SK-N-SH (cell line): ENCODE measurements around the gene THSD4. TPM values are rescaled to one million over a fixed set of nuclear protein-coding genes. Genes with fewer than 3 reads are reported as not detected.

ENCODE experiments used
- CTCF ChIA-PET: fragments of 300-600, 350-600 bp; formaldehyde crosslinking; extraction: SDS; loops from one replicate; lab custom pipeline; 2021; lab: Yijun Ruan, JAX
- POLR2A ChIA-PET: fragments of 350-600 bp; sonication (Branson Sonifier 250); formaldehyde crosslinking; extraction: SDS; loops from one replicate; lab custom pipeline; 2020; ENCODE audit warnings: antibody characterized with exemption, inconsistent platforms; lab: Yijun Ruan, JAX
- DNase-seq: peaks from one replicate; pipeline ENCODE4 v3.0.0; 2012
- H2AFZ ChIP-seq: fragments of 200-600 bp; sonication (generic); 2 replicates; pipeline ENCODE4 v1.8.1; 2016; ENCODE audit warnings: antibody characterized with exemption, mild to moderate bottlenecking, low read depth
- H3F3A ChIP-seq: fragments of 200-600 bp; sonication (generic); replicated peaks from 2 replicates; pipeline ENCODE3; 2016; ENCODE audit warnings: antibody characterized with exemption, mild to moderate bottlenecking; ENCODE audit not compliant: insufficient read depth
- H3K27ac ChIP-seq, 2 experiments: fragments of 200-500 bp in 1 of 2; fragments of 200-600 bp in 1 of 2; sonication (Bioruptor generic) in 1 of 2; sonication (generic), shearing (Covaris generic) in 1 of 2; 2 replicates each; pipeline versions ENCODE4 v1.5.1 to v1.6.1; 2014 to 2016; ENCODE audit warnings: low read depth in 2 of 2, inconsistent platforms in 1 of 2, low read length in 1 of 2, mild to moderate bottlenecking in 1 of 2, mixed read lengths in 1 of 2
- H3K27me3 ChIP-seq: fragments of 200-600 bp; sonication (generic), shearing (Covaris generic); 2 replicates; pipeline ENCODE4 v1.6.1; 2016; ENCODE audit warnings: mixed run types; ENCODE audit not compliant: insufficient read depth
- H3K36me3 ChIP-seq, 2 experiments: fragments of 200-500 bp in 1 of 2; fragments of 200-600 bp in 1 of 2; sonication (Bioruptor generic) in 1 of 2; sonication (generic) in 1 of 2; replicated peaks in 1 of 2; 2 replicates each; pipeline versions ENCODE3 to v1.5.1; 2014 to 2016; ENCODE audit warnings: low read length in 1 of 2, mild to moderate bottlenecking in 1 of 2; ENCODE audit not compliant: insufficient read depth in 2 of 2, control insufficient read depth in 1 of 2
- H3K4me1 ChIP-seq, 2 experiments: fragments of 200-500 bp in 1 of 2; fragments of 200-600 bp in 1 of 2; sonication (Bioruptor generic) in 1 of 2; sonication (generic), shearing (Covaris generic) in 1 of 2; 2 replicates each; pipeline versions ENCODE4 v1.5.1 to v1.6.1; 2014 to 2016; ENCODE audit warnings: low read depth in 1 of 2, low read length in 1 of 2, mixed run types in 1 of 2; ENCODE audit not compliant: insufficient read depth in 2 of 2, control insufficient read depth in 1 of 2
- H3K4me2 ChIP-seq: fragments of 200-600 bp; sonication (generic), shearing (Covaris generic); 2 replicates; pipeline ENCODE4 v1.6.1; 2017; ENCODE audit warnings: mixed run types
- H3K4me3 ChIP-seq, 2 experiments: fragments of 200-500 bp in 1 of 2; fragments of 200-600 bp in 1 of 2; sonication (Bioruptor generic) in 1 of 2; sonication (generic), shearing (Covaris generic) in 1 of 2; 2 replicates each; pipeline versions ENCODE4 v1.5.1 to v1.8.1; 2014 to 2016; ENCODE audit warnings: low read depth in 2 of 2, inconsistent platforms in 1 of 2, low read length in 1 of 2, mild to moderate bottlenecking in 1 of 2, mixed read lengths in 1 of 2, moderate library complexity in 1 of 2
- H3K79me2 ChIP-seq: fragments of 200-600 bp; sonication (generic); 2 replicates; pipeline ENCODE4 v1.8.1; 2017; ENCODE audit warnings: mild to moderate bottlenecking; ENCODE audit not compliant: insufficient read depth
- H3K9ac ChIP-seq: fragments of 200-600 bp; sonication (generic); 2 replicates; pipeline ENCODE4 v1.6.1; 2017; ENCODE audit warnings: mixed run types
- H3K9me2 ChIP-seq: fragments of 200-600 bp; sonication (generic); 2 replicates; pipeline ENCODE4 v1.6.1; 2017; ENCODE audit warnings: mixed run types
- H3K9me3 ChIP-seq: fragments of 200-600 bp; sonication (generic); 2 replicates; pipeline ENCODE4 v1.6.1; 2017; ENCODE audit warnings: mixed run types, mild to moderate bottlenecking, moderate library complexity
- H4K20me1 ChIP-seq: fragments of 200-600 bp; sonication (generic); 2 replicates; pipeline ENCODE4 v1.6.1; 2017; ENCODE audit warnings: mild to moderate bottlenecking, mixed run types; ENCODE audit not compliant: insufficient read depth
- EP300 ChIP-seq, 2 experiments: IDR thresholded peaks; 2 replicates each; pipeline versions ENCODE4 v1.4.0 to v1.6.1; 2012; ENCODE audit warnings: borderline replicate concordance in 1 of 2, low read depth in 1 of 2, low read length in 1 of 2
- EZH2phosphoT487 ChIP-seq: fragments of 200-600 bp; sonication (generic); IDR thresholded peaks from 2 replicates; pipeline ENCODE4 v1.6.1; 2017; ENCODE audit warnings: low read depth, mixed run types, mild to moderate bottlenecking, antibody characterized with exemption, moderate library complexity, borderline replicate concordance
- FOSL2 ChIP-seq: IDR thresholded peaks from 2 replicates; pipeline ENCODE4 v1.4.0; 2012; ENCODE audit warnings: low read depth, mild to moderate bottlenecking, moderate library complexity, borderline replicate concordance
- FOXJ3 ChIP-seq: sonication (generic); formaldehyde crosslinking; IDR thresholded peaks from 2 replicates; pipeline ENCODE4 v1.5.1; 2020; ENCODE audit warnings: mild to moderate bottlenecking, missing genetic modification reagents
- GABPA ChIP-seq: IDR thresholded peaks from 2 replicates; pipeline ENCODE4 v1.4.0; 2012; ENCODE audit warnings: low read depth, mild to moderate bottlenecking
- GATA2 ChIP-seq: sonication (generic); formaldehyde crosslinking; IDR thresholded peaks from 2 replicates; pipeline ENCODE4 v1.5.0; 2020; ENCODE audit warnings: mild to moderate bottlenecking, missing genetic modification reagents
- JUND ChIP-seq: IDR thresholded peaks from 2 replicates; pipeline ENCODE4 v1.4.0; 2012
- NFIC ChIP-seq: IDR thresholded peaks from 2 replicates; pipeline ENCODE4 v1.4.0; 2012; ENCODE audit warnings: borderline replicate concordance
- NRF1 ChIP-seq: IDR thresholded peaks from 2 replicates; pipeline ENCODE4 v1.6.1; 2012; ENCODE audit warnings: low read depth, mild to moderate bottlenecking, low read length
- POLR2AphosphoS5 ChIP-seq: IDR thresholded peaks from 2 replicates; pipeline ENCODE4 v1.6.1; 2012; ENCODE audit warnings: low read depth, low read length
- RFX5 ChIP-seq: IDR thresholded peaks from 2 replicates; pipeline ENCODE4 v1.6.1; 2012; ENCODE audit warnings: mild to moderate bottlenecking, improper control_type of control experiment, low read length
- SMC3 ChIP-seq: IDR thresholded peaks from 2 replicates; pipeline ENCODE4 v1.6.1; 2012; ENCODE audit warnings: low read depth, low read length, improper control_type of control experiment
- TAF1 ChIP-seq: IDR thresholded peaks from 2 replicates; pipeline ENCODE4 v1.6.1; 2012; ENCODE audit warnings: low read depth, mild to moderate bottlenecking, low read length, moderate library complexity, borderline replicate concordance
- TCF12 ChIP-seq: IDR thresholded peaks from 2 replicates; pipeline ENCODE4 v1.4.0; 2012
- TEAD4 ChIP-seq: IDR thresholded peaks from 2 replicates; pipeline ENCODE4 v1.4.0; 2012; ENCODE audit warnings: mild to moderate bottlenecking, borderline replicate concordance; ENCODE audit not compliant: insufficient read depth
- YY1 ChIP-seq: IDR thresholded peaks from 2 replicates; pipeline ENCODE4 v1.4.0; 2012; ENCODE audit warnings: low read depth, mild to moderate bottlenecking
- WGBS: methylation state at CpG from one replicate; pipeline ENCODE4 v1.1.6; 2017; ENCODE audit warnings: low lambda C conversion rate; 5-methylcytosine and 5-hydroxymethylcytosine counted together
- polyA plus RNA-seq, 3 experiments: library from polyadenylated mRNA; depleted of rRNA; stranded (reverse); fragments of >200 nt; gene quantifications; 2 replicates each; pipeline ENCODE4 v1.2.3, GENCODE V29; 2012
- TF ChIP-seq, protein P1 (sequence below): IDR thresholded peaks from 2 replicates; pipeline ENCODE4 v1.6.1; 2012; ENCODE audit warnings: mild to moderate bottlenecking, low read depth, low read length, moderate library complexity
- TF ChIP-seq, protein P2 (sequence below): fragments of 150-350 bp; IDR thresholded peaks from 2 replicates; pipeline ENCODE4 v1.6.1; 2017; ENCODE audit warnings: antibody characterized with exemption, low read length, low read depth, borderline replicate concordance
- TF ChIP-seq, protein P3 (sequence below): fragments of 200-600 bp; sonication (generic); IDR thresholded peaks from 2 replicates; pipeline ENCODE4 v1.6.1; 2017; ENCODE audit warnings: antibody characterized with exemption, mild to moderate bottlenecking, moderate library complexity

THSD4 gene
- polyA plus RNA-seq, 1 of the 3 experiments (the other 2 are of a cell fraction) = 79.1 TPM

DNA sequence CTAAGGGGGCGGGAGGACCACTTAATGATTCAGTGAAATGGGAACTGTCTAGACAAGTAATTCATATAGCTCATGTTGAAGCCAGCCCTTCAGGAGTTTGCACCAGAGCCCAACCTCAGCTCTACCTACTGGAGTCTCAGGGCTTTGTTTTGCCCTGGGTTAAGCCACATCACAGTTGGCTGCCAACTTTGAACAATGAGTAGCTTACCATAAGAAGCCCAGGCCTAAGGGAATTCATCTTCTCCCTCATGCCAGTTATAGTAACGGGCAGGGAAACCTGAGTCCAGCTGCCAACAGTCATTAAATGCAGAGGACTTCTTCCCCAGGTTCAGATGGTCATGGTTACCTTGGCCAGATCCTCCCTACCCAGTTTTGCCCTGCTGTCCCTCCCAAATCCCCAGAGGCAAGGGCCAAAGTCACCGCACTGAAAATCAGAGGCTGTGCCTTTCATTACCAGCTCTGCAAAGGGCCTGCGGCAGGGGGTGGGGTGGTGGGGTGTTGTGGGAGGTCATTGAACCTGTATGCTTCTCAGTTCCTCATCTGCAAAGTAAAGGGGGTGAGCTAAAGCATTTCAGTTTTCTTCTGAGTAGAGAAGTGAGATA, 392.9 kb downstream of the THSD4 start:
- Histone ChIP-seq H3K27ac (no peak overlapping the region), H3K4me1 (no peaks in the 10 kb centered on the region), H3K79me2 (no peaks in the 10 kb centered on the region), H3K9ac (no peak overlapping the region), H3K4me3 (no peak overlapping the region), H2AFZ (no peak overlapping the region), H3K9me3 (no peaks in the 10 kb centered on the region), H3K9me2 (no peaks in the 10 kb centered on the region), H3K4me2 (no peak overlapping the region), H3F3A (no peaks in the 10 kb centered on the region), H3K27me3 (no peaks in the 10 kb centered on the region), H3K36me3 (no peaks in the 10 kb centered on the region), H4K20me1 (no peaks in the 10 kb centered on the region)
- WGBS = 85% methylated on average over 4 of the region's 4 CpGs
- no peak for DNase-seq
- POLR2A ChIA-PET = no interaction called here
- no peak for TF ChIP-seq EZH2phosphoT487
- CTCF ChIA-PET = interaction anchor here (0.9 kb wide), 1 partner anchor 59 kb away, joined by 4 read pairs; no protein-coding TSS in a partner anchor

DNA sequence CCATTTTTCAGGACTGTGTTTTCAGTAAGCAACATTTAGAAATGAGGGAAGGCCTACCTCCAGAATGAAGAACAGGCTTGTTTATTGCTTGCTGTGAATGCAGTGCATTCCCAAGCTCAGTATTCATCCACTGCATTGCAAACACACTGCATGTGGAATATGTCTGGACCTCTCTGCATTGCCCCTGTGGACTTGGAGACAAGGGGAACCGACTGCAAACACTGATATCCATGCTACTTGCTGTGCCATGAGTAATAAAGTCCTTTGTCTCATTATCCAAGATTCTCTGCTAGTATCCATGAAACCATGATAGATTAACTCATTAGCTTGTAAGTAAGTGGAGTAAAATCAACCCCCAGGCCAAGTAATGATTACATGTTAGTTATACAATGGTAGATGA, 393.9 kb downstream of the THSD4 start:
- ChIA-PET POLR2A (no interaction called here), CTCF (interaction anchor here (0.9 kb wide), 1 partner anchor 60 kb away, joined by 4 read pairs; no protein-coding TSS in a partner anchor)
- WGBS = 80% methylated on average over 1 of the region's 1 CpG
- Histone ChIP-seq H3K79me2 (no peaks in the 10 kb centered on the region), H4K20me1 (no peaks in the 10 kb centered on the region), H3K27me3 (no peaks in the 10 kb centered on the region), H3K27ac (no peak overlapping the region), H3K9ac (no peak overlapping the region), H3K36me3 (no peaks in the 10 kb centered on the region), H3K4me2 (no peak overlapping the region), H3K4me1 (no peaks in the 10 kb centered on the region), H3F3A (no peaks in the 10 kb centered on the region), H3K9me2 (no peaks in the 10 kb centered on the region), H2AFZ (no peak overlapping the region), H3K9me3 (no peaks in the 10 kb centered on the region), H3K4me3 (no peak overlapping the region)
- no peak for TF ChIP-seq TCF12
- no peak for TF ChIP-seq RFX5
- TF ChIP-seq GATA2 (CRISPR knock-in tag) = no peak
- no peak for TF ChIP-seq TEAD4
- TF ChIP-seq EZH2phosphoT487 = no peak
- TF ChIP-seq, protein P1, sequence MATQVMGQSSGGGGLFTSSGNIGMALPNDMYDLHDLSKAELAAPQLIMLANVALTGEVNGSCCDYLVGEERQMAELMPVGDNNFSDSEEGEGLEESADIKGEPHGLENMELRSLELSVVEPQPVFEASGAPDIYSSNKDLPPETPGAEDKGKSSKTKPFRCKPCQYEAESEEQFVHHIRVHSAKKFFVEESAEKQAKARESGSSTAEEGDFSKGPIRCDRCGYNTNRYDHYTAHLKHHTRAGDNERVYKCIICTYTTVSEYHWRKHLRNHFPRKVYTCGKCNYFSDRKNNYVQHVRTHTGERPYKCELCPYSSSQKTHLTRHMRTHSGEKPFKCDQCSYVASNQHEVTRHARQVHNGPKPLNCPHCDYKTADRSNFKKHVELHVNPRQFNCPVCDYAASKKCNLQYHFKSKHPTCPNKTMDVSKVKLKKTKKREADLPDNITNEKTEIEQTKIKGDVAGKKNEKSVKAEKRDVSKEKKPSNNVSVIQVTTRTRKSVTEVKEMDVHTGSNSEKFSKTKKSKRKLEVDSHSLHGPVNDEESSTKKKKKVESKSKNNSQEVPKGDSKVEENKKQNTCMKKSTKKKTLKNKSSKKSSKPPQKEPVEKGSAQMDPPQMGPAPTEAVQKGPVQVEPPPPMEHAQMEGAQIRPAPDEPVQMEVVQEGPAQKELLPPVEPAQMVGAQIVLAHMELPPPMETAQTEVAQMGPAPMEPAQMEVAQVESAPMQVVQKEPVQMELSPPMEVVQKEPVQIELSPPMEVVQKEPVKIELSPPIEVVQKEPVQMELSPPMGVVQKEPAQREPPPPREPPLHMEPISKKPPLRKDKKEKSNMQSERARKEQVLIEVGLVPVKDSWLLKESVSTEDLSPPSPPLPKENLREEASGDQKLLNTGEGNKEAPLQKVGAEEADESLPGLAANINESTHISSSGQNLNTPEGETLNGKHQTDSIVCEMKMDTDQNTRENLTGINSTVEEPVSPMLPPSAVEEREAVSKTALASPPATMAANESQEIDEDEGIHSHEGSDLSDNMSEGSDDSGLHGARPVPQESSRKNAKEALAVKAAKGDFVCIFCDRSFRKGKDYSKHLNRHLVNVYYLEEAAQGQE = no peak
- no peak for TF ChIP-seq POLR2AphosphoS5
- no peak for TF ChIP-seq FOSL2
- TF ChIP-seq NRF1 = no peak
- no peak for TF ChIP-seq TAF1
- TF ChIP-seq JUND = no peak
- TF ChIP-seq NFIC = no peak
- TF ChIP-seq YY1 = no peak
- TF ChIP-seq, protein P2, sequence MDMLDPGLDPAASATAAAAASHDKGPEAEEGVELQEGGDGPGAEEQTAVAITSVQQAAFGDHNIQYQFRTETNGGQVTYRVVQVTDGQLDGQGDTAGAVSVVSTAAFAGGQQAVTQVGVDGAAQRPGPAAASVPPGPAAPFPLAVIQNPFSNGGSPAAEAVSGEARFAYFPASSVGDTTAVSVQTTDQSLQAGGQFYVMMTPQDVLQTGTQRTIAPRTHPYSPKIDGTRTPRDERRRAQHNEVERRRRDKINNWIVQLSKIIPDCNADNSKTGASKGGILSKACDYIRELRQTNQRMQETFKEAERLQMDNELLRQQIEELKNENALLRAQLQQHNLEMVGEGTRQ = no peak
- no peak for TF ChIP-seq FOXJ3
- TF ChIP-seq EP300 (IDR thresholded peaks at IDR 0.05; ENCODE audit: borderline replicate concordance in 1 of 2, low read depth in 1 of 2, low read length in 1 of 2) = no peak
- TF ChIP-seq, protein P3, sequence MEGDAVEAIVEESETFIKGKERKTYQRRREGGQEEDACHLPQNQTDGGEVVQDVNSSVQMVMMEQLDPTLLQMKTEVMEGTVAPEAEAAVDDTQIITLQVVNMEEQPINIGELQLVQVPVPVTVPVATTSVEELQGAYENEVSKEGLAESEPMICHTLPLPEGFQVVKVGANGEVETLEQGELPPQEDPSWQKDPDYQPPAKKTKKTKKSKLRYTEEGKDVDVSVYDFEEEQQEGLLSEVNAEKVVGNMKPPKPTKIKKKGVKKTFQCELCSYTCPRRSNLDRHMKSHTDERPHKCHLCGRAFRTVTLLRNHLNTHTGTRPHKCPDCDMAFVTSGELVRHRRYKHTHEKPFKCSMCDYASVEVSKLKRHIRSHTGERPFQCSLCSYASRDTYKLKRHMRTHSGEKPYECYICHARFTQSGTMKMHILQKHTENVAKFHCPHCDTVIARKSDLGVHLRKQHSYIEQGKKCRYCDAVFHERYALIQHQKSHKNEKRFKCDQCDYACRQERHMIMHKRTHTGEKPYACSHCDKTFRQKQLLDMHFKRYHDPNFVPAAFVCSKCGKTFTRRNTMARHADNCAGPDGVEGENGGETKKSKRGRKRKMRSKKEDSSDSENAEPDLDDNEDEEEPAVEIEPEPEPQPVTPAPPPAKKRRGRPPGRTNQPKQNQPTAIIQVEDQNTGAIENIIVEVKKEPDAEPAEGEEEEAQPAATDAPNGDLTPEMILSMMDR = no peak
- no peak for TF ChIP-seq SMC3
- TF ChIP-seq GABPA = no peak
- DNase-seq = no peak
